CD4-positive, alpha-beta T cell treated with Interleukin-6 for 4 hours (primary cell): ENCODE data around the gene IGFALS.
"Not testable (repeated sequence)": the region's sequence is repeated elsewhere in the genome, so short reads cannot be mapped to it uniquely, and the experiment has no call there.

ENCODE experiments used
- DNase-seq: peaks from one replicate; pipeline ENCODE4 v3.0.0-alpha.2; 2020; ENCODE audit warnings: mixed read lengths

Gene IGFALS

GRCh38 chr16:1817716-1818115 lies 24.2 kb upstream of the IGFALS start:
- no peak for DNase-seq

GRCh38 chr16:1817276-1817589 lies 23.7 kb upstream of the IGFALS start:
- DNase-seq, result no peak

- DNase-seq, result no peak
These were observed 23.1 kb upstream of the IGFALS start for GRCh38 chr16:1816396-1817275.

GRCh38 chr16:1815461-1815860 lies 22.0 kb upstream of the IGFALS start:
- DNase-seq, result no peak

DNA sequence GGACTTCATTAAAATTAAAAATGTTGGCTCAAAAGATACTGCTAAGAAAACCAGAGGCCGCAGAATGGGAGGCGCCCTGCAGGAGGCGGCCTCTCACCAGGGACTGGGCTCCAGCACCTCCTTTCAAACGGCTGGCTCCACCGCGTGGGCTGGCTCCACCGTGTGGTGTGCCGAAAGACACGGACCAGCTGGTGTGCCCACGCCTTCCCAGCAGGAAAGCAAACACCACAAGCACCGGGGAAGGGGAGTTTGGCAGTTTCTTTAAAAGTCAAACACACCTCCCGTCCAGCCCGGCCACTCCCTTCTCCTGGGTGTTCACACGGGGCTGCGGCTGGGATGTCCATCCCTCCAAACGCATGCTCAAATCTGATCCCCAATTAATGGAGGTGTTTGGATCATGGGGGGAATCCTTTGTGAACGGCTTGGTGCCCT lies 19.2 kb upstream of the IGFALS start:
- DNase-seq, result peak; percentile 65

DNA sequence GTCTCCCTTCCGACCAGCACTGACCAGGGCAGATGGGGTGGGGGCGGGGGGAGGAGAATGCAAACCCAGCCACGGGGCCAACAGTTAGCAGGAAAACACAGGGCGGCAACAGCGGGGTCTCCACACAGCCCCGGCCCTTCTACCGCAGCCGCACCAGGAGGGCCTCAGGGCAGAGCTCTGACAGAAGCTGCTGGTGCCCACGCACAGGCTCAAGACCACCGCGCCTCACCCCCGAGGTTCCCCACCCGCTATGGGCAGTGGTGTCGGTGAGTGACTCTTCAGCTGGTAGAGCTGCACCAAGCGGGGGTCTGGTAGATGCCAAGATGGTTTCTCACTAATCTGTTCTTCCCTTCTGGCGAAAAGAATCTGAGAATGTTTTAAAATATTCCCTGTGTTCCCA lies 17.0 kb upstream of the IGFALS start:
- no peak for DNase-seq

DNA sequence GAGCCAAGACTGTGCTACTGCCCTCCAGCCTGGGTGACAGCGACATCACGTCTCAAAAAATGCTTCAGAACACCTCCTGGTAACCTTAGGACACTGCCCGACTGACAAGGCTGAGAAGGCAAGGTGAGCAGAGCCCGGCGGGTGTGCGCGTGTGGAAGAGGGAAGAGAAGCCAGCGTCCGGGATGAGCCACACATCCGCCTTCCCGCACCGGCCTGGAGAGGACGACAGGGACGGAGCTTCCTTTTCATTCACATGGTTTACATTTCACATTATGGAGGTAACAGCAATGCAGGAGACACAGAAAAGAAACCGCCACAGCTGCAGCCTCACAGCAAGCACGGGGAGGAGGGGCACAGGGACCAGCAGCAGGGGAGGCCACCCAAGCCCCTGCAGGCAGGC lies 16.6 kb upstream of the IGFALS start:
- DNase-seq, result no peak

GRCh38 chr16:1809281-1809801 lies 15.8 kb upstream of the IGFALS start:
- no peak for DNase-seq

DNA sequence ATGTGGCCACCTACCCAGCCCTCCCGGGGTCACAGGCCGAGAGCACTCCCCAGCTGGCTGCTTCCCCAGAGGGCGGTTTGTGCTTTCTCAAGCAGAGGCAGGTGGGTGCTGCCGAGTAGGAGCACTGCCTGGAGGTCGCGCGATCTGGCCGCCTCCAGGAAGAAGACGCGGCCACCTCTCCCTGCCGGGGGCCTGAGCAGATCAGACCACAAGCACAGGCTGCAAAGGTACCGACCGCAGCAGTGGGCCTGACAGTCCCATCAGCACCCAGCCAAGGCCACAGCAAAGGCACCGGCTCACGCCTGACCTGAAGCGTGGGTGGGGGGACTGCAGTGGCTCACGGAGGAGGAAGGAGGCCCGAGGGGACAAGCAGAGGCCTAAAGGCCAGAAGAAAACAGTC lies 15.2 kb upstream of the IGFALS start:
- DNase-seq, result no peak

GRCh38 chr16:1807626-1808025 lies 14.1 kb upstream of the IGFALS start:
- DNase-seq, result no peak

DNA sequence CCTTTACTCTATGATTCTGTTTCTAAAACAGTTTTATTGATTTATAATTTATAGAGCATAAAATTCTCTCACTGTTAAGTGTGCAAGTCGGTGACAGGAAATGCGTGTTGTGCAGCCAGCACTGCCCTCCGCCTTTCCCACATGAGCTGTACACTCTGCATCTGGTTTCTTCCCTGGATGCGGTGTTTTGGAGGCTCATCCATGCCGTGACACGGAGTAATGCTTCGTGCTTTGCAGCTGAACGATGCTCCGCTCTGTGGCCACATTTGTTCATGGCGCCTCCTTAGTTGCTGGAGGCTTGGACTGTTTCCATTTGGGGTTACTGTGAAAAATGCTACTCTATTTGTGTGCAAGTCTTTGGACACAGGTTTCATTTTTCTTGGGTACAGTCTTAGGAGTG lies 7.2 kb upstream of the IGFALS start:
- no peak for DNase-seq

DNA sequence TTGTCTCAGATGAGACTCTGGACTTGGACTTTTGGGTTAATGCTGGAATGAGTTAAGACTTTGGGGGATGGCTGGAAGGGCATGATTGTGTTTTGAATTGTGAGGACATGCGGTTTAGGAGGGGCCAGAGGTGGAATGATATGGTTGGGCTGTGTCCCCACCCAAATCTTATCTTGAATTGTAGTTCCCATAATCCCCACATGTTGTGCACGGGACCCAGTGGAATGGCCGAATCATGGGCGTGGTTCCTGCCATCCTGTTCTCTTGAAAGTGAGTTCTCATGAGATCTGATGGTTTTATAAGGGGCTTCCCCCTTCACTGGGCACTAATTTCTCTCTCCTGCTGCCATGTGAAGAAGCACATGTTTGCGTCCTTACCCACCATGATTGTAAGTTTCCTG lies 5.8 kb upstream of the IGFALS start:
- DNase-seq, result not testable (repeated sequence)

GRCh38 chr16:1794908-1795666 lies 1.6 kb upstream of the IGFALS start:
- DNase-seq, result no peak

- no peak for DNase-seq
These were observed 841 bp upstream of the IGFALS start for GRCh38 chr16:1794221-1794871.

GRCh38 chr16:1792836-1793577 lies 498 bp downstream of the IGFALS start:
- DNase-seq, result no peak

DNA sequence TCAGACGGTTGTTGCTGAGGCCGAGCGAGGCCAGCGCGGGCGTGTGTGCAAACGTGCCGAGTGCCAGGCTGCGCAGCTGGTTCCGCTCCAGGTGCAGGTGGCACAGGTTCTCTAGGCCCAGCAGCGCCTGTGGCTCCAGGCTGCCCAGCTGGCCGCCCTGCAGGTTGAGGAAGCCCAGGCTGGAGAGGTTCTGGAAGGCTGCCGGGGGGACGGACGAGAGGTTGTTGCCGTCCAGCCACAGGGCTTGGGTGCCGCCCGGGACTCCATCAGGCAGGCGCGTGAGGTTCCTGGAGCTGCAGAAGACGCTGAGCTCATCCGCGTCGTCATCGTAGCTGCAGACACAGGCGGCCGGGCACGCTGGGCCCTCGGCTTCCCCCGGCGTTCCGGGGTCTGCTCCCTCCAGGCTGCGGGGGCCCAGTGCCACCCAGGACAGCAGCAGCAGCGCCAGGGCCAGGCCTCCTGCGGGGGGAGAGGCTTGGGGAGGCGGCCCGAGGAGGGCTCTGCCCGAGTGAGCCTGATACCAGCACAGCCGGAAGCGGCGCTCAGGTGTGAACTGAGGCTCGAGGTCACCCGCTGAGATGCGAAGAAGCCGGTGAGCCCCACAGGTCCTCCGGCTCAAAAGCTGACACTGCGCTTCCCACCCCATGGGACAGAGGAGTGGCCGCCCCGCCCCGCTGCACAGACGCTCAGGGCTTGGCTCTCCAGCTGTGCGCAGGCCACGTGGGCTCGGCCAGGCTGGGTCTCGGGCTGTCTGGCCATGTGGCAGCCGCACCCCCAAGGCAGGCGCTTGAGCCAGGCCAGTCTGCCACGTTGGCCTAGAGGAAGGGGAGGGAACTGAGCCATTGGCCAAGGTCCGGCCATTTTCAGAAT lies 1.3 kb downstream of the IGFALS start:
- DNase-seq, result no peak

- no peak for DNase-seq
These were observed 2.1 kb downstream of the IGFALS start for GRCh38 chr16:1791256-1791942.

- DNase-seq, result no peak
These were observed 2.8 kb downstream of the IGFALS start for GRCh38 chr16:1790611-1791255.

GRCh38 chr16:1790261-1790610 lies 3.3 kb downstream of the IGFALS start:
- no peak for DNase-seq

DNA sequence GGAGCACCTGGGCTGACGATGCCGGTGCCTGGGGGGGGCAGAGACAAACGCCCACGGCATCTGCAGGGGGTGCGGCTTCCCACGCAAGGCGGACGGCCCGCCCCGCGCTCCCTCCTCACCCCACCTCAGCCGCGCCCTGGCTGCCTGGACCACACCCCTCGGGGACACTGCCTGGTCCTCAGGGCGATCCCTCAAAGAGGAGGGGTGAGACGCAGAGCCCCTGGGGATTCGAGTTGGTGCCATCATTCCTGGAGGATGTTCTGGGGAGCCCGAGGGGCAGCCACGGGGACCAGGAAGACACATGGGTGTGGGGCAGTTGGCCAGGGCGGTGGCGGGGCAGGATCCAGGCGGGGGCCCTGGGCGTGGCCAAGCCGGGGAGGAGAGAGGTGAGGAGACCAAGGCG lies 3.9 kb downstream of the IGFALS start:
- DNase-seq, result no peak

- DNase-seq, result no peak
These were observed 4.8 kb downstream of the IGFALS start for GRCh38 chr16:1788708-1789100.
